RWPE1 (cell line): Measurements from ENCODE around the gene USP7.
"Not testable (repeated sequence)": the region's sequence is repeated elsewhere in the genome, so short reads cannot be mapped to it uniquely, and the experiment has no call there.

Experiments
- CTCF ChIA-PET: fragments of 350-600 bp; sonication (Branson Sonifier 250); formaldehyde crosslinking; extraction: SDS; loops from one replicate; lab custom pipeline; 2021; lab: Yijun Ruan, JAX
- POLR2A ChIA-PET: fragments of 400-600 bp; formaldehyde crosslinking; extraction: SDS; loops from one replicate; lab custom pipeline; 2020; ENCODE audit warnings: antibody characterized with exemption; ENCODE audit not compliant: low non-redundant PET; lab: Yijun Ruan, JAX
- DNase-seq: peaks from one replicate; pipeline ENCODE4 v3.0.0; 2012; ENCODE audit warnings: low spot score
- H3K27ac ChIP-seq: fragments of 450-650 bp; 2 replicates; pipeline ENCODE4 v1.5.1; 2017
- CTCF ChIP-seq: fragments of 450-650 bp; conservative IDR thresholded peaks from 2 replicates; pipeline ENCODE4 v1.5.1; 2017; ENCODE audit warnings: low read depth, mild to moderate bottlenecking

Gene USP7

DNA sequence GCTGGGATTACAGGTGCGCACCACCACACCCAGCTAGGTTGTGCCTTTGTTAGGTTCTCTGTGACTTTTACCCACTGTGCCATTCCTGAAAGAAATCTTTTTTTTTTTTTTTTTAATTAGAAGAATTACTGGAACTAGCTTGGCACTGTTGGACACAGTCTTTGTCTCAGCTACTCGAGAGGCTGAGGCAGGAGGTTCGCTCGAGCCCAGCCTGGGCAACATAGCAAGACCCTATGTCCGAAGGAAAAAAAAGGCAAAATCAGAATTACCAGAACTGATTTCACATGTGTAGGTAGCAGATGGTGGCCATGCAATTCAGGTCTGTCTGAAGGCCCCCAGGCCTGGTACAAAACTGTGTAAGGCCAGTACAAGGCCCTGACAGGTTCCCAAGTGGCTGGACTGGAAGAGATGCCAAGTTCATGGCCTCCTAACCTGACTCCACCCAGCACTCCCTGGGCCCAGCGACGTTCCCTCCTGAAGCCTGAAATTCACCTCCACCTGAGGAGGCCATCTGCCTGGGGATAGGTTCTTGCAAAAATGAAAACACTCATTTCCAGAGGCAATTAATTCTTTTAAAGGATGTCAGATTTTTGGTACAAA is 117.9 kb downstream of the USP7 start:
- DNase-seq: no peak
- TF ChIP-seq CTCF: no peak
- H3K27ac ChIP-seq: peak overlapping the region; percentile 96
- CTCF ChIA-PET: interaction anchor here (0.6 kb wide), 2 partner anchors 21 to 1369 kb away, joined by 3 to 4 read pairs; no protein-coding TSS in a partner anchor
- POLR2A ChIA-PET: no interaction called here

DNA sequence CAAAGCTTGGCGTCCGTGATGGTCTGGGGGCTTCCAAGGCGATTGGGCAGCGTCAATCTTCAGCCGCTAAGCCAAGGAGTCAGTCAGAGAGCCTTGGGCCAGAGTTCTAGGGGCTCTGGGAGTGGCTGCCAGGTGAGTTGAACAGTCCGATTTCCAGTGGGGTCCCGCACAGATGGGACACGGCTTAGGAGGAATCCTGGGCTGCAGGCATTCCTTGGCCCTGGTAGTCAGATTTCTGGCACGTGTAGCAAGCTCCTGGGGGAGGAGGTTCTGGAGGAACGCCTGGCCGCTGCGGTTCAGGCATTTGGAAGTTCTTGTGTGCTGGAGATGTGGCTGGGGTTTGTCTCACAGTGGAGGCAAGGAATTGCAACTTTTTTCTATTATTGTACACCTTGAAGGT is 120.4 kb downstream of the USP7 start:
- CTCF ChIA-PET, DNase-seq, POLR2A ChIA-PET, H3K27ac ChIP-seq: not testable (repeated sequence)
